Skin of body (tissue), 2 donors: ENCODE measurements around the gene ADAMTS16. TPM values are rescaled to one million over a fixed set of nuclear protein-coding genes. Genes with fewer than 3 reads are reported as not detected.

ENCODE experiments used
- DNase-seq: peaks from one replicate; lab custom pipeline; 2025; lab: John Stamatoyannopoulos, UW
- total RNA-seq: library from RNA; depleted of rRNA; stranded (reverse); fragments of >200 nt; gene quantifications from one replicate; pipeline ENCODE4 v1.2.3, GENCODE V29; 2014

ADAMTS16 gene
- total RNA-seq, 1 donor from 2014 or later: 3.1 TPM

DNA sequence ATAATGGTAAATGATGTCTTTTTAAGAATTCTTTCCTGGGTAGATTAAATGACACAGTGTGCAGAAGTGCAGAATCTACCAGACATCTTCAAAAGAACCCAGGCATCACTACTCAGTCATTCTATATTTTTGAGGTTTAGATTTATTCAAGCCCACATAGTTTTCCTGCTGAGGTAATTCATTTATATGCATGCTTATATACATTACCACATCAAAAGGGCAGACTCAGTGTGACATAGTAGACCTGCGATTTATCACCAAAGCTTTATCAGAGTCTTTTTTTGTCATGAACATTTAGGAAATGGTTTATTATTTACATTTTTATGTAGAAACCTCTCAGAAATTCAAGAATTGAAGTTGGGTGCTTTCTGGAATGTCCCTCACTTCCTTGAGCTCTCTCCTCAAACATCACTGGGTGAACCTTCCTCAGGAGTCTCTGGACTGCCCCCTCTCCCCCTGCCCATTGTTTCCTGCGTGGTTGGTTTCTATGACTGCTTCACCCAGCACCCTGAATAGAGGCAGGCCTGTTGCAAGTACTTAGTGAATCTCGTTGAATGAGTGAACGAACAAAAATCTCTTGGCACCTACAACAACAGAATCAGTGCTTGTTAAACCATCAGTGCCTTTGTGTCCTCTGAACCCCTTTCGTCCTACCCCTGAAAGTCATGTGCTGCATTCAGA is 42.5 kb downstream of the ADAMTS16 start:
- DNase-seq: no peak

DNA sequence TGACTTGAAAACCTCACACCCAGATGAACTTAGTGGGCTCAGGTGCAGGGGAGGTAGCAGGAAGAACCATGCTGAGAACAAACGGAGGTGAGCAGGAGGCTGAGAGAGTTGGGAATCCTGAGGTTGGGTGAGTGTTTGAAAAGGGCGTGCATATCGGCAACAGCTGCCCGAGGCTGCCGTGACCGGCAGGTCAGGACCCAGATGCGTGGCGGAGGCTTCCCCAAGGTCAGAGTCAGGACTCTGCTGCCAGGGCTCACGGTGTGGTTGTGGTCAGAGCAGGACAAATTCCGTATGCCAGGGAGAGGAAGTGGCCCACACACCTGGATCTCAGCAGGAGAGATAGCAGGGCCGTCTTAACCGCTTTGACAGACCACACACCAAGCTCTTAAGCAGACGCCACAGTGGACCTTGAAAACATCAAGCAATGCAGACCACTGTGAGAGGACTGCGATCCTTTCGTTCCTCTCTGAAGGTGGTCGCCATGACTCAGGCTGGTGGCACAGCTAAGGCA is 43.1 kb downstream of the ADAMTS16 start:
- DNase-seq: no peak

DNA sequence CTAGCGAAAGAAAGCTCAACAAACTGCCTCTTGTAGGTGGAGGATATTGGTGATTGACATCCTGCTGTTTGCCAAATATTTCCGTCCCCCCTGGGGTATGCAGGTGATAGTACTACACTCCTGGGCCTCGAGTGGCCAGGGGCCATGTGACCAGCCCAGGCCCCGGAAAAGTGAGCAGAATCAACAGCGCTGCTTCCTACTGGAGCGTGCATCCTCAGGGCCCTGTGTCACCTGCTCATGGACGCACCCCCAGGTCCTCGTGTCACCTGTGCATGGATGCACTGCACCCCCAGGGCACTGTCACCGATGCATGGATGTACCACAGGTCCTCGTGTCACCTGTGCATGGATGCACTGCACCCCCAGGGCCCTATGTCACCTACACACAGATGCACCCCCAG is 43.8 kb downstream of the ADAMTS16 start:
- DNase-seq: no peak

DNA sequence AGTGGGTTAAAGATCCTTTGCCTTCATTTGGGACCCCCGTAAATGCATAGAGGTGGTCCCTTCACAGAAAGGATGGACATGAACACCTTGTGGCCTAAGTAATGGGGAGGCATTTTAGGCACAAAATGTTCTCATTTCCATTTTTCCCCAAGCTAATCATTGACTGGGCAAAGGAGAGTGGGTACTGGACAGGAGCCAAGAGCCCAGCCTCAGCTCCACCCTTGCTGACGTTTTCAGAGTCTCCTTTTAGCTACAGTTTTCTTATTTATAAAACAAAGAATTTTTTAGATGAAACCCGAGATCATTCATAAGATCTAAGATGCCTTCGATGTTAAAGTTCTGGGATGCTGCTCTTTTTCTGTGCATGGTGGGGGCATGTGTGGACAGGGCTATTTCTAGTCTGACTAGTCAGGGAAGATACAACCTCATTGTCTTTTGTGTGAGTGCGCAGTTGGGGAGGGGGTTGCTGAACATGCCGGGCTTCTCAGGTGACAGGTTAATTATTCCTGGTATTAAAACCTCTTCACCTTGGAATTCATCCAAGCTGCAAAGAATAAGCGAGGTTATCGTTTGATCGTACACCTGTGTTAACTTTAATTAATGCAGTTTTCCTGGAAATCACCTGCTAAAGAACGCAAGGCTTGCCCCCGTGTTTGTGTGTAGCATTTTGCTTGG is 48.4 kb downstream of the ADAMTS16 start:
- DNase-seq: no peak

DNA sequence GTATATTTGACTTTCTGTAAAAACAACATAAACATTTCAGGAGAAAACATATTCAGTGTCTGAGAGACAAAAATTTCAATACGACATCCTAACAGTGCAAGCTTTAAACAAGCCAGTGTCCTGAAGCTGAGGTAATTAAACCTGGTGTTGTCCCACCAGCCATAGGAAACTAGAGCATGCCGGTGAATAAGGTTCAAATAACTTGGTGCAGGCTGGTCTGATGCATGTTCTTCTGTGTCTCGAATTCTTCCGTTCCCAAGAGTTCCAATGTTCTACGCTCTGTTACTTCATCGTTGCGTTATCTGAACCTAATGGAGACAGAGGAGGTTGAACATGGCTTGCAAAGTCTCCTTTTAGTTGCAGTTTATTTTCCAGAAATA is 48.9 kb downstream of the ADAMTS16 start:
- no peak for DNase-seq

DNA sequence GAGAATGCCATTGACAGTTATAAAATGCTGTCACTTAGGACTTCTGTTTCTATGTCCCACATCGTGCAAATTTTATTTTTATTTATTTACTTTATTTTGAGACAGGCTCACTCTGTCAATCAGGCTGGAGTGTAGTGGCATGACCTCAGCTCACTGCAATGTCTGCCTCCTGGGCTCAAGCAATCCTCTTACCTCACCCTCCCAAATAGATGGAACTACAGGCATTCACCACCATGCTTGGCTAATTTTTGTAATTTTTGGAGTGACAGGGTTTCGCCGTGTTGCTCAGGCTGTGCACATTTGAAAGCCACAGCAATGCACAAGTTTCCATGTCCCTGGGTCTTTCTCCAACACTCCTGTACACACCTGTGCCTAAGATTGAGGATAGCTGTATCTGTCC is 51.8 kb downstream of the ADAMTS16 start:
- DNase-seq: no peak

DNA sequence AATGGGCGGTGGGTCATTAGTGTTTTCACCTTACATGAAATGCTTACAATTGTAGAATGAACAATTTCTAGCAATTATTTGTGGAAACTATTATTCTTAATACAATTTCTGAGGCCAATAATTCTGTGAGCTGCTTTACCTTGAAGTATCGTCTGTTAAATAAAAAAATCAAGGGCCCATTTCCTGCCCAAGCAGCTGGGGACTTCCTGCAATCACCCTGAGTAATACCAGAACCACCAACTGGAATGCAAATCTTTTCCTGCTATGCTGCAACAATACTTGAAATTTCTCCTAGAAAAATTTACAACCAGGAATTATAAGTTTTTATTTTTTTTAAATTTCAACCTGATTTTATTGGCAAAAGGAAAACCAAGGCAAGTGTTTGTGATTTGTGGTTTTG is 52.6 kb downstream of the ADAMTS16 start:
- DNase-seq: no peak

DNA sequence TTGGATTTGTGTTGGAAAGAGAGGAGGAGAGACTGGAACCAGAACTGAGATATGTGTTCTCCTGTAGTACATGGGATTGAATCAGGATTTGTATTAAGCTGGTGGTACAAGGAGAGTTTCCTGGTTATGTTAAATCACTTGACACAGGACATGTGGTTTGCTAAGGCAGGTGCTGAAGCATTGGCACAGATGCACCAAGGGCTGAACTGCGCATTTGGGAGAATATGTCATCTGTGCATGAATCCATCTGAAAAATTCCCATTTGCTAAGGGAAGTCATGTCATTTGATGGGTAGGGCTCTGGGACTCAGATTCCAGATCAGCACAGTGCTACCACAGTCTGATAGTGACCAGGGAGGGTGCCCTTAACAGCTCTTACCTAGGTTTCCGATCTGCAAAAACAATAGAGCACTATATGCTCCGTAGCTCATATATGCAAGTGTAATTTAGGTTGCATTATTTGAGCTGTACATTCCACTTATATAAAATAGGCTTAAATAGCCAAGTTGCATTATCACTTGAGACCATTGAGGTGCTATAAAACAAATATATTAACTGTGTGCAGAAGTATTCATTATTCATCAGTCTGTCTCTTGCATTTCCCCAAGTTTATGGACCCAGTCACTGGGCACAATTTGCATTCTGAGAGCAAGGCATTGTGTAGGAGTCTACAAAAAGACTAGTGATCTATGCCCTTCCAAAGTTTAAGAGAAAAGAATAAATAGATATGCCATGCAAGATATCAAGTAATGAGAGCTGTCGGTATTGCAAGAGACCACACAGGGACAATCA is 55.2 kb downstream of the ADAMTS16 start:
- no peak for DNase-seq

DNA sequence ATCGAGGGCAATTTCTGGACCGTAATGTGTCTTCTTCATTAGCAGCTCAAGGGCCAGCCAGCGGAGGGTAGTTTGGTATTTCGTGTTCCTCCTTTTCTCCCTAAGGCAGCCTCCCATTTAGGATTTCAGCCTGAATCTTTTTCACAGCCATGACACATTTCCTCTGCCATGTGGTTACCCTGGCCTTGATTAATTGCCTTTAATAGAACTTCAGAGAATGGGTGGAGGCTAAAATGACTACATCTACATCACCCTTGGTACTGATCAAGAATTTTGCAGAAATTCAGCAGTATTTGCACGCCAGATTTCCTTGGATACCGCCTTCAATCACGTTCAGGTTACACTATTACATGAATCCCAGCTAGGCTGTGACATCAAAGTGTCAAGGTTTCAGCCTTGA is 58.0 kb downstream of the ADAMTS16 start:
- DNase-seq: no peak

DNA sequence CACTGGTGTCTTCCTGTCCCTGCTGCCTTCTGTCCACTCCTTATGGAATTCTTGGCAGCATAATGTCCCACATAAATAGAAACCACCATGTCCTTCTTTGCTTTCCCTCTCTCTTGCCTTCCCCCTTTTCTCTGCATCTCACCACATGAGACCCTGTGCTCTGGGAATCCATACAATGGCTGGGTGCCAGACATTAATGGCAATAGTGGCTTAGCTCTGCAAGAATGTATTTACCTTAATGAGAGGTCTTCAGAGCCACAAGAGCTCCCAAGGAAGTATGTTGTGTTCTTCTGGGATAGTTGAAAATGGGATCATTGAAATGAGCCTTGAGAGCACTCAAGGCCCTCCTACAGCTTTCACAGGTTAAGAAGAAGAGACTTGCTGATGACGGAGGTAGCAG is 58.7 kb downstream of the ADAMTS16 start:
- DNase-seq: no peak

DNA sequence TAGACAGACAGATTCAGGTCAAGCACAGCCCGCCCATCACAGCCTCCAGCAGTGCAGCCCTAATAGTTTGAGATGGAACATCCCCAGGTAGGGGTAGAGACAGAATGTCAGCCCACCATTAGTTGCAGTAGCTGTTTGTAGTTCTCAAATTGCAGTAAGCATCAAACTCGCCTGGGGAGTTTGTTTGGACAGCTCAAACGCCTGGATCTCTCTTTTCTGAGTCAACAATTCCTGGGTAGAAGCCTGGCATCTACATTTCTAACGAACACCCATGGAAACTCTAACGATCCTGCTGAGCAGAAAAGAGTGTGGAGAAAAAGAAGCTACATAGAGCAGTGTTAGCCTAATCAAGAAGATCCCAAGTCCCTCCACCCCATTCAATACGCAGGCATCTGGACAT is 59.4 kb downstream of the ADAMTS16 start:
- no peak for DNase-seq

DNA sequence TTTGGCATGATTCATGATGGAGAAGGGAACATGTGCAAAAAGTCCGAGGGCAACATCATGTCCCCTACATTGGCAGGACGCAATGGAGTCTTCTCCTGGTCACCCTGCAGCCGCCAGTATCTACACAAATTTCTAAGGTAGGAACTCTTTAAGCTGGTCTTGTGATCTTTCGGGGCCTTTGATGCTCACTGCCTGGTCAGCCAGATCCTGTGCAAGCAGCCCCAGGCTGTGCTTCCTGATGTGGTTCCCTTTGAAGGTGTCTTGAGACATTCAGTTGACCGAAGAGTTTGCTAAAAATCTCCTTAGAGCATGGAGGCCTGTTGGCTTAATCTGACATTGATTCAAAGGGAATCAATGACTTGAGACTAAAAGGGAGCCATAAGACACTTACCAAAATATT is 60.0 kb downstream of the ADAMTS16 start:
- DNase-seq: no peak

DNA sequence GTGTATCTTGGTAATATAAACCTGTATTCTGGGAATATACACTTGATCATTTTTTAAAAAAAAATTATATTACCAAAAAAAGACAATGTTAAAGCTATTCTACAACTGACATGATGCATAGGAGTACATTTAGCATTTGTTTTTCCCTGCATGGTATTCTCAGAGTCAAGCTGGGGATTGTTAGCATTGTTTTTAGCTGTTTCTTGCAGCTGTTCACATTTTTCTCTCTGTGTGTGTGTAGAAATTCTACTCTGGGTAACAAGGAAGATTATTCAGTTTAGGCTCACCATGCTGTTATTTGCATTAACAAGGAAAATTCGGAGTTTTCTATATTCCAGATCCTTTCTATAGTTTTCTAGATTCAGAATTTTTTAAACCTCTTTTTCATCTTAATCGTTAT is 62.2 kb downstream of the ADAMTS16 start:
- DNase-seq: no peak

DNA sequence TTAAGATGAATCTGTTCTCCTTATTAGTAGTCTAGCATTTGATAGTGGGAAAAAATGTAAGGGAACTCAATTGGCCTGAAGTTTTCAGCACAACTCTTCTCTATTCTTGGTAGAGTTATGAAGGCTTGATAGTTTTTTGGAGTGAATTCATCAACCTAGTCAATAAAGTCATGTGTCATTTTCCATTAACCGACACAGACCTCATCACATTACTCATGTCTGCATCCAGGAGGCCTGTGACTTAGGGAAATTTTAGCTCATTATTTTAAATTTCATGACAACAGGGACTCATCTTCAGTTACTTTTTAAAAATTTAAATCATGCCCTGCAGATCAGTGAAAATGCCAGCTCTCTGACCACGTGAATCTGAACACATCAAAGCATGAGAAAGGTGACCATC is 63.3 kb downstream of the ADAMTS16 start:
- no peak for DNase-seq

DNA sequence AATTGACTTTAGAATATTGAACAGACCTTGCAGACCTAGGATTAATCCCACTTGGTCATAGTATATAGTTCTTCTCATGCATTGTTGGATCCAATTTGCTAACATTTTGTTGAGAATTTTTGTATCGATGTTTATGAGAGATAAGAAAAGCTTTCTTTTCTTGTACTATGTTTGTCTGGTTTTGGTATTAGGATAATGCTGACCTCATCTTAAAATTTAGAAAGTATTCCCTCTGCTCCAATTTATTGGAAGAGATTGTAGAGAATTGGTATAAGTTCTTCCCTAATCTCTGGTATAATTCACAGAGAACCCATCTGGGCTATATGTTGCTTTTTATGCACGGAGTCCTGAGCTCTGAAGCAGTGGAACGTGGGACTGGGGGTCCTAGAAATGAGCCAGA is 67.7 kb downstream of the ADAMTS16 start:
- no peak for DNase-seq

DNA sequence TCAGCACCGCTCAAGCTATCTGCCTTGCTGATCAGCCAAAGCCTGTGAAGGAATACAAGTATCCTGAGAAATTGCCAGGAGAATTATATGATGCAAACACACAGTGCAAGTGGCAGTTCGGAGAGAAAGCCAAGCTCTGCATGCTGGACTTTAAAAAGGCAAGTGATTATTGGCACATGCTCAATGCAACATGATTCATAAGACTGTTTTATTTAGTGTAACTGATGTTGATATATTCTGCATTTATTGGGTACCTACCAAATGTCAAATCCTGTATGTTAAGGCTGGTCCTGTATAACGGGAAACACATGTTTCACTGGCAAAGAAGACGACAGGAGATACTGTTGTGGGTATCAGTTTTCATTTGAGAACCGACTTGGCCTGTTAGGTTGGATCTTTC is 69.0 kb downstream of the ADAMTS16 start:
- peak; percentile 31 for DNase-seq

DNA sequence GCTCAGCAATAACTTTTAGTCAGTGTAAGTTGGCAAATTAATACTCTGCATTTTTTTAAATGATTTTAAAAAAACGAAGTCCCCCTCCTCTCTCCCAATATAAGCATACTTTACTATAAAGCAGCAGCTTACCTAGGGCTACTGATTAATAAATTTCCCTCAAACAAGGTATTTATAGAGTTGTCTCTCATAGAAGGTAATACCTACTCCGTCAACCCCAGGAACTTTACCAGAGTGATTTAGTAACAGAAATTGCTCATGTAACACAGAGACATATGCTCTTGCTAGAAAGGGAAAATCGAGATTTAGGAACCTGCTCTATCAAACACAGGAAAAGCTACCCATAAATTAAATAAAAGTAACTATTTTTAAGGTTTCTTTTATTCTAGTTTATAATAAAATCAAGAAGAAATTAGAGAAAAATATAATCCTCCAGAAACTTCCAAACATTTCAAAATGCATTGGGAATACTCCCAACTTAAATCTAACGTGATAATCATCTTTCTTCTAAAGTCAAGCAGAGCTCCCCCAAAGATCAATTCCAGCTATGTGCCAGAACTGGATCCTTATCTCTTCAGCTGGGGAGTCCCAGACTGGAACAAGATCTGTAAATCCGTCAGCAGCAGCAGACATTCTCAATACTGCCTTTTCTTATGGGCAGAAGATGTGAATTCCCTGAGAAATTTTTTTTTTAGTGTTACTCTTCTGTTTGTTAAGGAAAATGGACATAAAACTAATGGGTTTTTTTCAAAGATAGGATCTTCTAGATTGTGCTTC is 69.6 kb downstream of the ADAMTS16 start:
- no peak for DNase-seq

DNA sequence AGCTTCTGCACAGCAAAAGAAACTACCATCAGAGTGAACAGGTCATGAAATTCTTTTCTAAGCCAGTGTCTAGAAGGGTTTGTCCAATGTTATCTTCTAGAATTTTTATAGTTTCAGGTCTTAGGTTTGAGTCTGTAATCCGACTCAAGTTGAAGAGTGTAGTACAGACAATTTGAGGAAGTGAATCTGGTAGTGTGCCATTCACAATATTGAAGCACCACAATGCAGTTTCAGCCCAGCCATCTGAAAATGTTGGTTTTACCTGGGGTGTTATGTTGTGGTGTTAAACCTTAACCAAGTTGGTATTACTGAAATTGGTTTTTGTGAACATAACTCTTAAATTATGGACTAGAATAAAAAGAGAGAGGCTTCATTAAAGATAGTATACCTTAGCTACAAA is 77.2 kb downstream of the ADAMTS16 start:
- DNase-seq: no peak

DNA sequence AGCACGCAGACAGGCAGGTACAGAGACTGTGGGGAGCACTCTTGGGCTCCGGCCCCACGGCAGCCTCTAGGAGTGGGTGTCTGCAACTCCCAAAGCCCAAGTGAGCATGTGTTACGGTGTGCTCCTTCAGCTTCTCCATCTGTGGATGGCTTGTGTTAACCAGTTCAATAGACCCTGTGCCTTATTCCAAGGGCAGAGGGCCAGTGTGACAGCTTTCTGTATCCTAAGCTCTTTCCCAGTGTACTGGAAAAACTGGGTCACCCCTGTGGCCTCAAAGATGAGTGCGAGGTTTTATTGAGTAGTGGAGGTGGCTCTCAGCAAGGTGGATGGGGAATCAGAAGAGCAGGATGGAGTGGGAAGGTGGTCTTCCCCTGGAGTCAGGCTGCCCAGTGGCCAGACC is 78.3 kb downstream of the ADAMTS16 start:
- DNase-seq: no peak

DNA sequence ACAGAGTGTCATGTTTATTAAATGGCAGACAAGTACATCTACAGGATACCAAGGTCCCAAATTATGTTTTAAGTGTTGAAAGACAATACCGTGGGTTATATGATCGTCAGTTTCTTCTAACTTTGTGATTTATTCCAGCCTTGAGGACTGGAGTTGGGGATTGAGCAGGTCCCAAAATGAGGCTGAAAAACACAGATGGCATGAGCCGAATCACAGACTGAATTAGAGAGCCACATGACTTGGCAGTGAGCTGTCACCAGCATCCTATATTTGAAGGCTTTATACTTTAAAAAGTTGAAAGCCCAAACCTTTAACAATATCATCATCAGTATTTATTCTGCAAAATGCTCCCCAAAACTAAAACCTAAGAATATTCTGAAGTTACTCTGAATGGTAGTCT is 79.4 kb downstream of the ADAMTS16 start:
- DNase-seq: no peak

DNA sequence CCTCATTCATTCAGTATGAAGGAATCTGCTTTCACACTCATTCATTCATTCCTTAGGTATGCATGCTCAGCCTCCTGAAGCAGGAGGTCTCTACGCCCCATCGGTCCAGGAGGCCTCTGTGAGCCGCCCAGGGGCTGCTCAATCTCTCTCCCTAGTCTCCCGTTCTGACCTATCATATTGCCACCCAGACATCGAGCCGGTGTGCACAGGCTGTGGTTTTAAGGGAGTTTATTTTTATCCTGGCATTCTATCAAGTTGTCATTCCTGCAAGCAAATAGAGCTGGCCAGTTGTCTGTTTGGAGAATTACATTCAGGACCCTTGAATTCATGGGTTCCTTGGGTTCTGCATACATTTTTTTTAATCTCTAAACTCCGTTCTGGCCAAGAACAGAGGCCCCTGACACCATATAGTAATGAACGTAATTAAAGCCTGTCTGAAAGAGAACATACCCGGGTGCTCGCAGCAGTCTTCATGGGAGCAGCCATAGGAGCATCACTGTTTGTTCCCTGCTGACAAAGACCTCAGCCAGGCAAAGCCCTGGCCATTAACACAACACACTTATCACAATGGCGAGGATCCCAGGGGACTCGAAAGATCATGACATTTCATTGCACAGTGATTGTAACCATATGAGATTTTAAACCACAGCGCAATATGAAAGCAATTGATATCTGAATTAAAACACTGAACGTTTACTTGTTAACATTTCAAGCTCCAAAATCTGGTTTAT is 80.9 kb downstream of the ADAMTS16 start:
- DNase-seq: no peak
